NCI-H748 (cell line): ENCODE results near the gene BRPF1.
A peak's percentile ranks its signal among the peaks of the same experiment; 100 is the strongest.

ENCODE experiments used
- DNase-seq: peaks from one replicate; lab custom pipeline; 2025; ENCODE audit not compliant: unreplicated experiment; lab: John Stamatoyannopoulos, UW

The BRPF1 gene

GRCh38 chr3:9701006-9701405 lies 30.5 kb upstream of the BRPF1 start:
- DNase-seq, result no peak

- no peak for DNase-seq
Measured at GRCh38 chr3:9701711-9702110, 29.8 kb upstream of the BRPF1 start.

GRCh38 chr3:9703240-9703639 lies 28.3 kb upstream of the BRPF1 start:
- no peak for DNase-seq

- peak; percentile 25 for DNase-seq
Measured at GRCh38 chr3:9703736-9704346, 27.7 kb upstream of the BRPF1 start, which contains the start of gene CPNE9. TSS of gene CPNE9 (plus strand) at chr3:9703833. CDS start at chr3:9703997, 164 bp downstream.

- DNase-seq, result peak; percentile 81
Measured at GRCh38 chr3:9704347-9705322, 26.9 kb upstream of the BRPF1 start.

- DNase-seq, result no peak
Measured at GRCh38 chr3:9710174-9710739, 21.3 kb upstream of the BRPF1 start.

GRCh38 chr3:9712415-9712814 lies 19.1 kb upstream of the BRPF1 start:
- DNase-seq, result no peak

- no peak for DNase-seq
Measured at GRCh38 chr3:9713142-9713541, 18.4 kb upstream of the BRPF1 start.

GRCh38 chr3:9715136-9715535 lies 16.4 kb upstream of the BRPF1 start:
- DNase-seq, result peak; percentile 17

- peak; percentile 1 for DNase-seq
Measured at GRCh38 chr3:9715764-9716437, 15.6 kb upstream of the BRPF1 start.

GRCh38 chr3:9716801-9717555 lies 14.6 kb upstream of the BRPF1 start:
- DNase-seq, result no peak

GRCh38 chr3:9717563-9717962 lies 14.0 kb upstream of the BRPF1 start:
- no peak for DNase-seq

GRCh38 chr3:9718118-9718517 lies 13.4 kb upstream of the BRPF1 start:
- DNase-seq, result no peak

GRCh38 chr3:9721015-9721699 lies 10.4 kb upstream of the BRPF1 start:
- no peak for DNase-seq

GRCh38 chr3:9721700-9722060 lies 9.9 kb upstream of the BRPF1 start:
- DNase-seq, result no peak

GRCh38 chr3:9725775-9726515 lies 5.6 kb upstream of the BRPF1 start:
- DNase-seq, result no peak

GRCh38 chr3:9727041-9727595 lies 4.4 kb upstream of the BRPF1 start:
- DNase-seq, result peak; percentile 67

- DNase-seq, result no peak
Measured at GRCh38 chr3:9727743-9728142, 3.8 kb upstream of the BRPF1 start.

- DNase-seq, result no peak
Measured at GRCh38 chr3:9729419-9729818, 2.1 kb upstream of the BRPF1 start.
